Kidney epithelial cell (primary cell): ENCODE measurements around the gene ZNF425. TPM values are rescaled to one million over a fixed set of nuclear protein-coding genes. Genes with fewer than 3 reads are reported as not detected.

Experiments
- DNase-seq: peaks from one replicate; pipeline ENCODE4 v3.0.0-alpha.2; 2010; ENCODE audit warnings: low read depth
- H3K27me3 ChIP-seq: 2 replicates; pipeline ENCODE4 v1.6.0; 2011; ENCODE audit warnings: low read length; ENCODE audit not compliant: control insufficient read depth, insufficient read depth
- H3K36me3 ChIP-seq: 2 replicates; pipeline ENCODE4 v1.5.1; 2011; ENCODE audit warnings: low read length; ENCODE audit not compliant: control insufficient read depth, insufficient read depth
- H3K4me3 ChIP-seq: 2 replicates; pipeline ENCODE4 v1.5.1; 2011; ENCODE audit warnings: low read depth, mild to moderate bottlenecking, control low read depth, low read length
- total RNA-seq: library from RNA; depleted of rRNA; stranded (reverse); fragments of >200 nt; gene quantifications from 2 replicates; pipeline ENCODE4 v1.2.3, GENCODE V29; 2015
- TF ChIP-seq, protein P1 (sequence below): IDR thresholded peaks from 2 replicates; pipeline ENCODE4 v1.5.1; 2011; ENCODE audit warnings: mild to moderate bottlenecking, moderate library complexity, low read length, control low read depth, inconsistent platforms; ENCODE audit not compliant: insufficient read depth, poor library complexity, severe bottlenecking

Gene ZNF425
- total RNA-seq, 1 donor from 2014 or later = 5.0 TPM

DNA sequence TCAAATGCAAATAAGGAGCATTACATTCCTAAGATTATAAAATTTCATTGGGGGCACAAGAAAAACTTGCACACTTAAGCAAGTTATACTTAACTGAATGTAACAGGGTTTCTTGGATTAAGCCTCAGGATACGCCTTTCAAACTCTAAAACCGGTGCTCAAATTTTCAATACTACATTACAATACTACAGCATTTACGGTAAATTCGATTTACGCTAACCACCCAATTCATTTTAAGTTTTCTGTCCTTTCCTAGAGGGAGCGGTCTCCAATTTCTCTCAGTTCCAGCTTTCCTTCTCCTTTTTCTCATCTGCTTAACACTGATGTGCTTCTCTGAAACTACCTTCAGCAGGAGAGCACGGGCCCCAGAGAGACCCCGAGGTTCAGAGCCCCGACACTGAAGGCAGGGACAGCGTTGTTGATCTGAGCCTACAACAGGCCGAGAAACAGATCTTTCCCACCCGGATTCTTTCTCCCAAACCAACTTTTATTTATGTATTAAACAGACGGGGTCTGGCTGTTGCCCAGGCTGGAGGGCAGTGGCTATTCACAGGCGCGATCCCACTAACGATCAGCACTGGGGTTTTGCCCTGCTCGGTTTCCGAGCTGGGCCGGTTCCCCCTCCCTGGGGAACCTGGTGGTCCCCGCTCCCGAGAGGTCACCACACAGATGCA is 798 bp downstream of the ZNF425 start:
- DNase-seq = no peak
- Histone ChIP-seq H3K4me3 (peak overlapping the region; percentile 58), H3K36me3 (no peaks in the 10 kb centered on the region), H3K27me3 (no peaks in the 10 kb centered on the region)
- TF ChIP-seq, protein P1, sequence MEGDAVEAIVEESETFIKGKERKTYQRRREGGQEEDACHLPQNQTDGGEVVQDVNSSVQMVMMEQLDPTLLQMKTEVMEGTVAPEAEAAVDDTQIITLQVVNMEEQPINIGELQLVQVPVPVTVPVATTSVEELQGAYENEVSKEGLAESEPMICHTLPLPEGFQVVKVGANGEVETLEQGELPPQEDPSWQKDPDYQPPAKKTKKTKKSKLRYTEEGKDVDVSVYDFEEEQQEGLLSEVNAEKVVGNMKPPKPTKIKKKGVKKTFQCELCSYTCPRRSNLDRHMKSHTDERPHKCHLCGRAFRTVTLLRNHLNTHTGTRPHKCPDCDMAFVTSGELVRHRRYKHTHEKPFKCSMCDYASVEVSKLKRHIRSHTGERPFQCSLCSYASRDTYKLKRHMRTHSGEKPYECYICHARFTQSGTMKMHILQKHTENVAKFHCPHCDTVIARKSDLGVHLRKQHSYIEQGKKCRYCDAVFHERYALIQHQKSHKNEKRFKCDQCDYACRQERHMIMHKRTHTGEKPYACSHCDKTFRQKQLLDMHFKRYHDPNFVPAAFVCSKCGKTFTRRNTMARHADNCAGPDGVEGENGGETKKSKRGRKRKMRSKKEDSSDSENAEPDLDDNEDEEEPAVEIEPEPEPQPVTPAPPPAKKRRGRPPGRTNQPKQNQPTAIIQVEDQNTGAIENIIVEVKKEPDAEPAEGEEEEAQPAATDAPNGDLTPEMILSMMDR = no peak

DNA sequence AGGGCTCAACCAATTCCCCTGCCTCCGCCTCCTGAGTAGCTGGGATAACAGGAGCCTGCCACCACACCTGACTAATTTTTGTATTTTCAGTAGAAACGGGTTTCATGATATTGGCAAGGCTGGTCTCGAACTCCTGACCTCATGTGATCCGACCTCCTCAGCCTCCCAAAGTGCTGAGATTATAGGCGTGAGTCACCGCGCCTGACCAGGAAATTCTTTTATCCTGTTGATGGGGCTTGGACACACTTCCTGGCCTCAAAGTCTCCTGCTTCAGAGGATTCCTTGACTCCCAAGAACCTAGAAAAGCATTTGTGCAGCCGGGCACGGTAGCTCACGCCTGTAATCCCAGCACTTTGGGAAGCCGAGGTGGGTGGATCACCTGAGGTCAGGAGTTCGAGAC is 16.2 kb downstream of the ZNF425 start:
- TF ChIP-seq, protein P1 = no peak
- Histone ChIP-seq H3K4me3 (no peak overlapping the region), H3K27me3 (no peaks in the 10 kb centered on the region), H3K36me3 (no peaks in the 10 kb centered on the region)
- no peak for DNase-seq

DNA sequence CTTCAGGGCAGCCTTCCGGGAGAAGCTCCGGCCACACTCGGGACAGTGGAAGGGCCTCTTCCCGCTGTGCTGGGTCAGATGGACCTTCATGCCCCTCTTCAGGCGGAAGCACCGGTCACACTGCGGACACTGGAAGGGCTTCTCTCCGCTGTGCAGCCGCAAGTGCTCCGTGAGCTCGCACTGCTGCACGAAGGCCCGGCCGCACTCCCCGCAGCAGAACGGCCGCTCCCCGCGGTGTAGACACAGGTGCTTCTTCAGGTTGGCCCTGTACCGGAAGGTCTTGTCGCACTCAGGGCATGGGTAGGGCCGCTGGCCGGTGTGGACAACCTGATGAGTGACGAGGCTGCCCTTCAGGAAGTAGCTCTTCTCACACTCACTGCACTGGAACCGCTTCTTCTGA is 21.4 kb downstream of the ZNF425 start:
- H3K4me3 ChIP-seq = no peak overlapping the region
- H3K36me3 ChIP-seq = no peaks in the 10 kb centered on the region
- TF ChIP-seq, protein P1 = no peak
- no peak for DNase-seq
- no peaks in the 10 kb centered on the region for H3K27me3 ChIP-seq

DNA sequence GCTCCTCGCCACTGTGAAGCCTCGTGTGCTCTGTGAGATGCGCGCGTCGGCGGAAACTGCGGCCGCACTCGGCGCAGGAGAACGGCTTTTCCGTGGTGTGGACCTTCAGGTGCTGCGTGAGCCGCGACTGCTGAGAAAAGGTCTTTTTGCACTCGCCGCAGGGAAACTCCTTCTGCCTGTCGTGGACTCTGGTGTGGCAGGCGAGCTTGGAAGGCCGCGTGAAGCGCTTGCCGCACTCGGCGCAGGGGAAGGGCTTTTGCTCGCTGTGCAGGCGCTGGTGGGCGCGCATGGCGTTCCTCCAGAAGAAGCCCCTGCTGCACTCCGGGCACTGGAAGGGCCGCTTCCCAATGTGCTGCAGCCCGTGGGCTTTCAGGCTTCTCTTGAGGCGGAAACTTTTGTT is 21.9 kb downstream of the ZNF425 start:
- no peaks in the 10 kb centered on the region for H3K27me3 ChIP-seq
- DNase-seq = no peak
- no peak overlapping the region for H3K4me3 ChIP-seq
- TF ChIP-seq, protein P1 = no peak
- no peaks in the 10 kb centered on the region for H3K36me3 ChIP-seq

DNA sequence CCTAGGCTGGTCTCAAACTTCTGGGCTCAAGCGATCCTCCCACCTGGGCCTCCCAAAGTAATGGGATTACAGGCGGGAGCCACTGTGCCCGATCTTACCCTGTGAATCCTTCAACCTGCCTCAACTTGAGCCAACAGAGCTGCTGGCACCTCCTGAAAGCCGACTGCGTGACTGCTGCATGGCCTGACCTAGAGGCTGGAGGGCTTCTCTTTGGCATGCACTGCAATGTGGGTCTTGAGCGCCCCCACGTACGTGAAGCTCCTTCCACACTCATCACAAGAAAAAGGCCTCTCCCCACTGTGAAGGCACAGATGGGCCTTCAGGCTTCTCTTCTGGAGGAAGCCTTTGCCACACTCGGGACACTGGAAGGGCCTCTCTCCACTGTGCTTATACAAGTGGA is 22.7 kb downstream of the ZNF425 start:
- Histone ChIP-seq H3K4me3 (no peak overlapping the region), H3K27me3 (no peaks in the 10 kb centered on the region), H3K36me3 (no peaks in the 10 kb centered on the region)
- TF ChIP-seq, protein P1 = no peak
- DNase-seq = no peak

DNA sequence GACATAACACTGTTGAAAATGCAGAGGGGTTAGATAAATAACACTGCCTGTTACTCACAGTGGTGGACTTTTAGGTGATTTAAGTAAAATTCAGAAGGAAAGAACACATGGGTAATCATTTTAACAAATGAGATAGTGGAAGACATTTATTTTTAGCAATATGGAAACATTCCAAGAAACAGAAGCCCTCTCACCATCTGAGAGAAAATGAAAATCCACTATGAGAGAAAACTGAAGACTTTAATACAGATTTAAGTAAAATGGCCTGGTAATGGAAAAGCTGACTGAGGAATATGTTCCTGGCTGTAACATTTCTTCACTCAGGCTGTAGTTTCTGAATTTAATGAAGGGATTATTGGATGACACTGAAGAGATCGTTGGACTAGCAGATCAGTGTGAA is 23.5 kb downstream of the ZNF425 start:
- Histone ChIP-seq H3K27me3 (no peaks in the 10 kb centered on the region), H3K36me3 (no peaks in the 10 kb centered on the region), H3K4me3 (no peak overlapping the region)
- DNase-seq = no peak
- TF ChIP-seq, protein P1 = no peak
